PC-3 (cell line): ENCODE data around the gene CRYL1. TPM values are rescaled to one million over a fixed set of nuclear protein-coding genes. Genes with fewer than 3 reads are reported as not detected.

Source experiments
- ATAC-seq: fragments of 200-7000 bp; cut with Tn5 transposase; 2 replicates; pipeline ENCODE4 v1.9.1; 2020; ENCODE audit warnings: mild to moderate bottlenecking, moderate library complexity
- BruUV-seq: library from RNA; stranded (reverse); fragments of 400-500 nt; replicated peaks from 2 replicates; lab custom pipeline; 2021; lab: Mats Ljungman, UMichigan
- CTCF ChIA-PET: fragments of 300-600 bp; sonication (Branson Sonifier 250); formaldehyde crosslinking; loops from one replicate; lab custom pipeline; 2022; ENCODE audit warnings: antibody characterized with exemption; lab: Charles Lee
- POLR2A ChIA-PET: fragments of 300-600 bp; sonication (Branson Sonifier 250); formaldehyde crosslinking; loops from one replicate; lab custom pipeline; 2022; ENCODE audit warnings: antibody characterized with exemption; ENCODE audit not compliant: unreplicated experiment; lab: Charles Lee
- DNase-seq: peaks from one replicate; pipeline ENCODE4 v3.0.0-alpha.2; 2015
- H2AFZ ChIP-seq: fragments of 300-600 bp; sonication (generic); 2 replicates; pipeline ENCODE4 v1.6.0; 2016; ENCODE audit warnings: antibody characterized with exemption, low read length
- H3F3A ChIP-seq: fragments of 300-600 bp; sonication (generic); one replicate; pipeline ENCODE4 v1.6.0; 2017; ENCODE audit warnings: antibody characterized with exemption, low read length, control low read depth, mild to moderate bottlenecking; ENCODE audit not compliant: unreplicated experiment
- H3K27ac ChIP-seq: fragments of 300-600 bp; sonication (generic); 2 replicates; pipeline ENCODE4 v1.5.1; 2016; ENCODE audit warnings: mild to moderate bottlenecking, low read length
- H3K27me3 ChIP-seq: fragments of 300-600 bp; sonication (generic); 2 replicates; pipeline ENCODE4 v1.6.1; 2016; ENCODE audit warnings: low read length, mixed read lengths
- H3K36me3 ChIP-seq: fragments of 300-600 bp; sonication (generic); 2 replicates; pipeline ENCODE4 v1.6.1; 2016; ENCODE audit warnings: low read depth, mixed run types, low read length, mixed read lengths
- H3K4me1 ChIP-seq: fragments of 300-600 bp; sonication (generic); 2 replicates; pipeline ENCODE4 v1.5.1; 2016; ENCODE audit warnings: low read length; ENCODE audit not compliant: insufficient read depth
- H3K4me2 ChIP-seq: fragments of 300-600 bp; sonication (generic); 2 replicates; pipeline ENCODE4 v1.6.0; 2016; ENCODE audit warnings: low read length
- H3K4me3 ChIP-seq: fragments of 300-600 bp; sonication (generic); 2 replicates; pipeline ENCODE4 v1.5.1; 2016; ENCODE audit warnings: mild to moderate bottlenecking, low read length, mixed read lengths
- H3K79me2 ChIP-seq: fragments of 300-600 bp; sonication (generic); 2 replicates; pipeline ENCODE4 v1.6.1; 2017; ENCODE audit warnings: low read length, mixed read lengths
- H3K9ac ChIP-seq: fragments of 300-600 bp; sonication (generic); 2 replicates; pipeline ENCODE4 v1.6.0; 2016; ENCODE audit warnings: mild to moderate bottlenecking, low read length
- H3K9me2 ChIP-seq: fragments of 300-600 bp; sonication (generic); replicated peaks from 2 replicates; pipeline ENCODE4 v1.6.1; 2016; ENCODE audit warnings: mixed run types, low read length, mixed read lengths
- H3K9me3 ChIP-seq: fragments of 300-600 bp; sonication (generic); 2 replicates; pipeline ENCODE4 v1.6.1; 2016; ENCODE audit warnings: low read length, mixed read lengths
- H4K20me1 ChIP-seq: fragments of 300-600 bp; sonication (generic); 2 replicates; pipeline ENCODE4 v1.6.1; 2016; ENCODE audit warnings: low read length, mixed read lengths
- CTCF ChIP-seq: fragments of 300-600 bp; sonication (generic); conservative IDR thresholded peaks from 2 replicates; pipeline ENCODE4 v1.5.1; 2017; ENCODE audit warnings: antibody characterized with exemption, low read depth, mild to moderate bottlenecking, low read length
- EZH2 ChIP-seq: fragments of 300-600 bp; sonication (generic); IDR thresholded peaks from one replicate; pipeline ENCODE4 v1.6.1; 2017; ENCODE audit warnings: antibody characterized with exemption, mild to moderate bottlenecking, low read length; ENCODE audit not compliant: unreplicated experiment
- EZH2phosphoT487 ChIP-seq: fragments of 300-600 bp; sonication (generic); IDR thresholded peaks from 2 replicates; pipeline ENCODE4 v1.6.1; 2018; ENCODE audit warnings: mild to moderate bottlenecking, antibody characterized with exemption, low read length, borderline replicate concordance
- intact Hi-C: fragments of 100-400 bp; cut with micrococcal nuclease; formaldehyde crosslinking; loops from 2 replicates; pipeline ENCODE4 v1.9.0; 2023
- total RNA-seq: library from RNA; depleted of rRNA; stranded (reverse); fragments of >200 nt; gene quantifications from 2 replicates; pipeline ENCODE4 v1.2.3, GENCODE V29; 2014

The CRYL1 gene
- total RNA-seq, 1 experiment from 2014 or later, result 20.8 TPM

GRCh38 chr13:20573186-20573585 lies 47.5 kb upstream of the CRYL1 start:
- H2AFZ ChIP-seq, result no peak overlapping the region
- ChIA-PET CTCF (no interaction called here), POLR2A (no interaction called here)
- H3K27me3 ChIP-seq, result no peaks in the 10 kb centered on the region
- H3K36me3 ChIP-seq, result peaks cover 8% of the 10 kb centered on the region; the same call in 1 of the 2 replicates
- no peaks in the 10 kb centered on the region for H3K9me3 ChIP-seq
- H3K4me3 ChIP-seq, result no peak overlapping the region
- no peak overlapping the region for H3K9ac ChIP-seq
- H3F3A ChIP-seq, result no peaks in the 10 kb centered on the region
- H3K27ac ChIP-seq, result no peak overlapping the region
- no TSS peak for BruUV-seq
- H3K4me1 ChIP-seq, result peaks cover 2% of the 10 kb centered on the region
- no peaks in the 10 kb centered on the region for H3K9me2 ChIP-seq
- ATAC-seq, result no peak
- TF ChIP-seq CTCF (no peak), EZH2 (no peak), EZH2phosphoT487 (no peak)
- DNase-seq, result no peak
- intact Hi-C loops, result no loop called here
- H3K4me2 ChIP-seq, result no peak overlapping the region
- H4K20me1 ChIP-seq, result no peaks in the 10 kb centered on the region
- peaks cover 2% of the 10 kb centered on the region for H3K79me2 ChIP-seq

GRCh38 chr13:20571676-20572075 lies 46.0 kb upstream of the CRYL1 start:
- Histone ChIP-seq H3K4me3 (no peak overlapping the region), H3F3A (no peaks in the 10 kb centered on the region), H2AFZ (no peak overlapping the region), H3K9ac (no peak overlapping the region), H3K27me3 (no peaks in the 10 kb centered on the region), H4K20me1 (no peaks in the 10 kb centered on the region), H3K9me2 (no peaks in the 10 kb centered on the region), H3K4me1 (peaks cover 9% of the 10 kb centered on the region), H3K79me2 (peaks cover 9% of the 10 kb centered on the region), H3K9me3 (no peaks in the 10 kb centered on the region), H3K4me2 (no peak overlapping the region), H3K27ac (no peak overlapping the region), H3K36me3 (peaks cover 4% of the 10 kb centered on the region; the same call in 1 of the 2 replicates)
- ChIA-PET CTCF (no interaction called here), POLR2A (no interaction called here)
- intact Hi-C loops, result no loop called here
- DNase-seq (no peak), ATAC-seq (no peak)
- no peak for TF ChIP-seq CTCF
- TF ChIP-seq EZH2, result no peak
- TF ChIP-seq EZH2phosphoT487, result no peak
- no TSS peak for BruUV-seq

- Histone ChIP-seq H3K4me1 (peaks cover 13% of the 10 kb centered on the region), H3K27me3 (no peaks in the 10 kb centered on the region), H4K20me1 (no peaks in the 10 kb centered on the region), H3F3A (no peaks in the 10 kb centered on the region), H3K36me3 (peaks cover 4% of the 10 kb centered on the region; the same call in 1 of the 2 replicates), H3K79me2 (peaks cover 9% of the 10 kb centered on the region), H3K27ac (no peak overlapping the region), H3K9me2 (no peaks in the 10 kb centered on the region), H3K9me3 (peaks cover 8% of the 10 kb centered on the region; the same call in 1 of the 2 replicates), H3K4me2 (no peak overlapping the region), H3K9ac (no peak overlapping the region), H2AFZ (no peak overlapping the region), H3K4me3 (no peak overlapping the region)
- DNase-seq (no peak), ATAC-seq (no peak)
- ChIA-PET CTCF (no interaction called here), POLR2A (no interaction called here)
- no peak for TF ChIP-seq EZH2
- TF ChIP-seq CTCF, result no peak
- TF ChIP-seq EZH2phosphoT487, result no peak
- no TSS peak for BruUV-seq
- intact Hi-C loops, result no loop called here
Observed at GRCh38 chr13:20570517-20570916, 44.9 kb upstream of the CRYL1 start.
